ENCODE measurements around the gene SFMBT2. TPM values are rescaled to one million over a fixed set of nuclear protein-coding genes. Genes with fewer than 3 reads are reported as not detected.
A peak's percentile ranks its signal among the peaks of the same experiment; 100 is the strongest.

The SFMBT2 gene
- total RNA-seq, 2 experiments from 2014 or later = 22.0 to 23.1 TPM

DNA sequence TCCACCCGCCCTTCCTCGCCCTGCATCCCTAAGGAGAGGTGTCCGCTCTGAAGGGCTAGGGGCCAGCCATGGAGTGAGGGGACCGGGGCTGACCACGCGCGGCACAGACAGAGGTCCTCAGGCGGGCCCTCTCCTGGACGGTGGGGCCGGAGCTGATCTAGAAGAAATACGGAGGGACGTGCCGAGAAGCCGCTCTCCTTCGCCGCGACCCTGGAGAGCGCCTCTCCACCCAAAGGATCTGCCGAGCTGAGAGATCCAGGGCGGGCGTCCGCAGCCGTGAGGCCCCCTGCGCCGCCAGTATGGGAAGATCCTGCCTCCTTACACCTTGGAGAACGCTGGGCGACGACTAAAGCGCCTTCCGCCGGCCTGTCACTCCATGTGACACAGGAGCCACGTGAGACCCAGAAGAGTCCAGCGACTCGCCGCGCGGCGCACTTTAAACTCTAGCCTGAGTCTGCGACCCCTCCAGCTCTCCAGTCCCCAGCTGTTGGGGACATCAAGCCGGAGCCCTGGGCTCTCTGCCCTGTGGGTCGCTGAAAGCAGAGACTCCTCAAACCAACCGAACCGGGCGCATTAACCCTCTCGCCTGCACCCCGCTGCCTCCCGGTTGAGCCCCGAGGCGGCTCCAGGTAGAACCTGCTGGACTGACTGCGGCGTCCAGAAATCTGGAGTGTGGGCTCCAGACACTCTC, 1.5 kb upstream of the SFMBT2 start:
- Mint-ChIP-seq H3K4me3 (peak overlapping the region; percentile 50), H3K27ac (no peak overlapping the region), H3K27me3 (peaks cover 16% of the 10 kb centered on the region), H3K36me3 (peaks cover 7% of the 10 kb centered on the region), H3K9me3 (no peaks in the 10 kb centered on the region), H3K4me1 (peaks cover 27% of the 10 kb centered on the region)
- peak; percentile 46 for DNase-seq

DNA sequence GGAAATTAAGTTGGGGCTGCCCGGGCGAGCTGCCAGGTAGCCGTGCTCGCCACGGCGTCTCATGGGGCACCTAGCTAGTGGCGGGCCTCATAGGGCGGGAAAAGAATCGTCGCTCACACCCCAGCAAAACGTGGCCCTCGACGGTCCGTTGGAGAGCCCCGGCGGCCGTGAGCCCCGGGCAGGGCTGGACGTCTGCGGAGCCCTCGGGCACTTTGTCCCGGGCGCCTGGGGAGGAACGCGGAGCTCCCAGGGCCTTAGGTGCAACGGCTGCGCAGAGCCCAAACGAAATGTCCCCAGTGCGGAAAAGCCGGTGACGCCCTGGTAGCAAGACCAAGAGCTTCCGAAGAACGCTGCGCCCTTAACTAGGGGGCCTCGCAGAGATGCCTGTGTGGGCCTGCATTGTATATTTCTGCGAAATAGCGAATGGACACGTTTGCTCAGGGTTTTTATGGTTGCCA, 866 bp upstream of the SFMBT2 start:
- Mint-ChIP-seq H3K9me3 (no peaks in the 10 kb centered on the region), H3K27ac (peak overlapping the region; percentile 95), H3K4me1 (peaks cover 30% of the 10 kb centered on the region), H3K36me3 (peaks cover 8% of the 10 kb centered on the region), H3K27me3 (peaks cover 16% of the 10 kb centered on the region), H3K4me3 (peak overlapping the region; percentile 97)
- DNase-seq = peak; percentile 27

DNA sequence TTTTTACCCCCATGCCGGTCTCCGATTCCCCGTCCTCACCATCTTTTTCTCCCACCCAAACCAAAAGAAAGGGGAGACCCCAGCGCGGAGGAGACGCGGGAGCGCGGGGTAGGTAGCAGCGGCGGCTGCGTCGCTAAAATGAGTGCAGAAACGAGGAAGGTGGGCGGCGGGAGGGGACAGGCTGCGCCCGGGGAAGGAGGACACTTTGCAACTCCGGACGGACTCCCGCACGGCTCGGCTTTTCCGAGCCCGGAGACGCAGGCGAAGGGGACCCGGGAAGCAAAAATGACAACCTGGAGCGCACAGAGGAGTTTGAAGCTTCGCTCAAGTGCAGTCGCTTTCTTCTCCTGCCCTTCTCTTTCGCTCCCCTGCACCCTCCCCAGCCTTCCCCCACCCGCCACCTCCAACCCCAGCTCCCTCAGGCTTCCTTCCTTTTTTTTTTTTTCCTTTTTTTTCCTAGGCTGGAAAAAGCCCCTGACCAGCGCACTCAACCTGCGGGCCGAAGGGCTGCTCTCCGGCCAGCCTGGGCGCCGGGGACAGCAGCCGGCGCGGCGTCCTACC, 453 bp downstream of the SFMBT2 start:
- Mint-ChIP-seq H3K27ac (peak overlapping the region; percentile 95), H3K36me3 (peaks cover 15% of the 10 kb centered on the region), H3K27me3 (peaks cover 16% of the 10 kb centered on the region), H3K4me1 (peaks cover 43% of the 10 kb centered on the region), H3K4me3 (peak overlapping the region; percentile 97), H3K9me3 (no peaks in the 10 kb centered on the region)
- DNase-seq = peak; percentile 64

DNA sequence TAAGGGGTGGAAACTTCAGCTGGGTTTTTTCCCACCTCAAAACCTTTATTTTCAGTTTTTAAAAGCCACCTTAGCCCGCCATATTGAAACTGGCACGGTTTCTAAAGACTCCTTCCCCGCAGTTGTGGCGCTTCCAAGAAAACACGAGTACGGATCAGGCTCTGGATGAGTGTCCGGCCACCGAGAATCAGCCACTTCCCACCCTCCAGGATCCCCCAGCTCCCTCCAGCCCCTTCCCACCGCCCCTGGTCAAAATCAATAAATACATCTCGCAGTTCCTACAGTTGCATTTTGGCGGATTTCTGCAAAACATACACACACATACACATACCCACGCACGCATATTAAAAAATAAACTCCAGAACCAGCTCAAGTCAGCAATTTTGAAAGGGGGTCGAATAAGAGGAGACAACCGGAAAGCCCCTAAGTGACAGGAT, 1.1 kb downstream of the SFMBT2 start:
- no peaks in the 10 kb centered on the region for H3K9me3 Mint-ChIP-seq
- DNase-seq = peak; percentile 54
- peak overlapping the region; percentile 95 for H3K27ac Mint-ChIP-seq
- peaks cover 21% of the 10 kb centered on the region for H3K36me3 Mint-ChIP-seq
- peaks cover 49% of the 10 kb centered on the region for H3K4me1 Mint-ChIP-seq
- H3K27me3 Mint-ChIP-seq = peaks cover 16% of the 10 kb centered on the region
- H3K4me3 Mint-ChIP-seq = peak overlapping the region; percentile 97

DNA sequence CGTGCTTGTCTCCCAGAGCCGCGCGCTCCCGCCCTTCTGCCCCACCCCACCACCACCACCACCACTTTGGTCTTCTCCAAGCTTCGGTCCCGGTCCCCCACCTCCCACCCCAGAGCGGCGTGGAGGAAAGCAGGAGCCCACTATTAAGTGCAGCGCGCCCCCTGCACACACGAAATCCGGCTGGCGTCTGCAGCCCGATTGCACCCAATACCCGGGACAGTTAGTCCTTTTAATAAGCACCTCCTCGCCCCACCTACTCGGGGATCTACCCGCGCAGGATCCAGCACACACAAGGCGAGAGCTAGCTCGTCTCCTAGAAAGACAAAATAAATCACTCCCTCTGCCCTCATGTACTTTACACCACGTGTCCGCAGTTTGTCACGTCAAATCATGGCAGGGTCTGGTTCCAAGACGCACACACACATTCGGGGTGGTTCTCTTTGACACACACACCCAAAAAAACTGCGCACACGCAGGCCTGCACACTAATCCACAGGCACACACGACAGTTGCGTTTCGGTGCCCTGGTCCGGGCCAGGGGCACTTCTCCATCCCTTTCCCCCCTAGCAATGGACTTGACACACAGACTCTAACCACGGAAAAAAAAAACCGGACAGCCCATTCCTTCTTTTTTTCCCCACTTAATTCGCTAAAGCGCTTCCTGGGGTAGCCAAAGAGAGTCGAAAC, 1.6 kb downstream of the SFMBT2 start:
- H3K4me1 Mint-ChIP-seq = peaks cover 54% of the 10 kb centered on the region
- peaks cover 16% of the 10 kb centered on the region for H3K27me3 Mint-ChIP-seq
- H3K9me3 Mint-ChIP-seq = no peaks in the 10 kb centered on the region
- peaks cover 27% of the 10 kb centered on the region for H3K36me3 Mint-ChIP-seq
- H3K4me3 Mint-ChIP-seq = peak overlapping the region; percentile 97
- DNase-seq = peak; percentile 73
- peak overlapping the region; percentile 95 for H3K27ac Mint-ChIP-seq

DNA sequence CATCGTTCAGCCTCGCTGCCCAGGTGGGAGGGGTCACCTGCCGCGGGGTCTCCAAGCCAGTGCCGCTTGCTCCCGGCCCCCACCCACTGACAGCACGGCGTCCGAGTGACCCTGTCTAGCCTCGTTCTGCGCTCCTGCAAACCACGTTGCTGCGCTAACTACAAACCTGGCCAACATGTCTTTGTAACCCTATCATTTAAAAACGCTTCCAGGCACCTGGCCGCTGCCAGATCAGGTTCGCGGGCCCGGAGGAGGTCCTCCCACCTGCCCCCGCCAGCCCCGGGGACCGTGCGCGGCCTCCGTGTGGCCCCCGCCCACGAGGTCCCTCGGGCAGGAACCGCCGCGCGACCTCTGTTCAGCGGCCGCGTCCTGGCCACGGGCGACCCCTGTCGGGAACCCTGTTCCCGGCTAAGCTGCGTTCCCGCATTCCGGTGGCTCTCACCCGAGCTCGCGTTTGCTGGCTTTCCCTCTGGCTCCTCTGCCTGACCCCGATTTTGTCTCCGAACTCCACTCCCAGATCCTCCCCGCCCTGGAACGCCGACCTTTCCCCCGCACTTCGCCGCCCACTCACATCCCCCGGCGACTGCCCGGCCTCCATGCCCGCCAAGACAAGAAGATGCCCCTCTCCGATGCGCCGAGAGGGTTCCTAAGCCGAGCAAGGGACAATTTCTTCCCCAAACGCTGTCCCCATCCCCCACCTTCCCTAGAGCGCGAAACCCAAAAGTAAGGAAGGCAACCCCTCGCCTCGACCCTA, 2.4 kb downstream of the SFMBT2 start:
- no peaks in the 10 kb centered on the region for H3K9me3 Mint-ChIP-seq
- peaks cover 56% of the 10 kb centered on the region for H3K4me1 Mint-ChIP-seq
- peak overlapping the region; percentile 95 for H3K27ac Mint-ChIP-seq
- H3K27me3 Mint-ChIP-seq = peaks cover 12% of the 10 kb centered on the region
- peaks cover 29% of the 10 kb centered on the region for H3K36me3 Mint-ChIP-seq
- H3K4me3 Mint-ChIP-seq = peak overlapping the region; percentile 97
- peak; percentile 65 for DNase-seq

DNA sequence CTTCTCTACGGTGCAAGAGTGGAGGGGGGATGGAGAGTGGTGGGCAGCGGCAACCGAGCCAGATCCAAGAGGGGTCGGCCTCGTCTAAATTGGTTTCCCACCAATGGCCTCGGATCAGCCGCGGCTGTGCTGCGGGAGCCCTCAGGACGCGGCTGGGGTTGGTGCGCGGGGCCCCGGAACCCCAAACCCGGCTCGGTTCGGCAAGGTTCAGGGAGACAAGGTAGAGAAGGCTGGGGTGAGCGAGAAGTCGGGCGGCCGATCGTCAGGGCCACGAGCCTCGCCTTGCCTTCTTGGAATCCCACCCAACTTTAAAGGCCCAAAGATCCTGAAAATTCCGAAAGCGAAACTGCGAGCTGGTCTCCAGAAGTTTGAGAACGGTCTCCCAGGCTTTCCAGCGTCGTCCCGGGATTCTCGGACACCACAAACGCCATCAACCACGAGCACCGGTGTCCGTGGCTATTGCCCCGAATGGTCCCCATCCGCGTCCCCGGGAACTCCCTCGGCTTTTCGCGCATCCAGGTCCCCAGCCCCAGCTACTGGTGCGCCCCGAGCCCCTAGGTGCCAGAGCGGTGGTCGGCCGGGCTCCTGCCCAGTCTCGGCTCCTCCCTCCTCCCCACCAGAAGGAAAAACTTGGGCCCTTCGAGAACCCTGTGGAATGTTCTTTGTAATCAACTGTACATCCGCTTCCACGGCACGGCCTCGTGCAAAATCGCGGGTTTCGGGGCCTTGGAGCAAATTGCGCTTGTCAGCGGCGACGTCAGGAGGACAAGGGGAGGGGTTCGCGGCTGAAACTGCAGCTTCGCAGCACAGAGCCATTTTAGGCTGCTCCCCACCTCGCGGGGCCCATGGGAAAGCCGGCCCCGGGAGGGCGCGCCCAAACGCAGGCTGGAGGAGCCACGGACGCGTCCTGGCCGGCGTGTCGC, 3.2 kb downstream of the SFMBT2 start:
- peak overlapping the region; percentile 97 for H3K4me3 Mint-ChIP-seq
- peaks cover 58% of the 10 kb centered on the region for H3K4me1 Mint-ChIP-seq
- peak; percentile 66 for DNase-seq
- peaks cover 29% of the 10 kb centered on the region for H3K36me3 Mint-ChIP-seq
- peak overlapping the region; percentile 87 for H3K27ac Mint-ChIP-seq
- H3K27me3 Mint-ChIP-seq = peaks cover 9% of the 10 kb centered on the region
- no peaks in the 10 kb centered on the region for H3K9me3 Mint-ChIP-seq

DNA sequence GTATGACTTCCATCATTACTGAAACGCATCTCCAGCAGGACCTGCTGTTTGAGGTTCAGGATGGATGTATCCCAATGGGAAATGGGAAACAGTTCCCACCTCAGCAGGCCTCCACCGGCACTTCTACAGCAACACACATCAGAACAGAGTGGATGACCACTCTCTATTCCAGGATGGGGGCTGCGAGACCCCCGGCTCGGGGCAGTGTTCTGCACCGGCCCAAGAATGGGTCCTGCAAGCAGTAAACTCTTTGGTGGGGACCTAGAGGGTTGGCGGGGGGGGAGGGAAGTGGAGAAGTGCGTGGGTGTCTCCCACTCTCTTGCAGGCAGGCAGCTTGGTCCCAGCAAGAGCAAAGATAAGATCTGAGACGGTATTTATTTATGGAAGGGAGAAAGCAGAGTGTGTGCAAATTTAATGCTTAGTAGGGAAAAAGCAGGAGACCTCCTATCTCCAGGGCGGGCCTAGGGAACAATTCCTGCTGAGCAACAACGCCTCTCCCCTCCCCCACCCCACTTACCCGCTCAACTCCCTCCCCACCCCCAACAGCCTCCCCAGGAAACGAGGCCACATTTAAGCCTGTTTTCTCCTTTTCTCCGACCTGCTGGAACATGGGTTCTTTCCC, 4.0 kb downstream of the SFMBT2 start:
- no peaks in the 10 kb centered on the region for H3K9me3 Mint-ChIP-seq
- H3K27me3 Mint-ChIP-seq = peaks cover under 1% of the 10 kb centered on the region
- peak overlapping the region; percentile 87 for H3K27ac Mint-ChIP-seq
- H3K4me1 Mint-ChIP-seq = peaks cover 54% of the 10 kb centered on the region
- DNase-seq = no peak
- peak overlapping the region; percentile 97 for H3K4me3 Mint-ChIP-seq
- peaks cover 31% of the 10 kb centered on the region for H3K36me3 Mint-ChIP-seq

- Mint-ChIP-seq H3K9me3 (no peaks in the 10 kb centered on the region), H3K4me1 (peaks cover 57% of the 10 kb centered on the region), H3K4me3 (peak overlapping the region; percentile 42), H3K27me3 (no peaks in the 10 kb centered on the region), H3K27ac (peak overlapping the region; percentile 71), H3K36me3 (peaks cover 35% of the 10 kb centered on the region)
- DNase-seq = peak; percentile 7
Measured at GRCh38 chr10:7405637-7406036, 5.2 kb downstream of the SFMBT2 start.

DNA sequence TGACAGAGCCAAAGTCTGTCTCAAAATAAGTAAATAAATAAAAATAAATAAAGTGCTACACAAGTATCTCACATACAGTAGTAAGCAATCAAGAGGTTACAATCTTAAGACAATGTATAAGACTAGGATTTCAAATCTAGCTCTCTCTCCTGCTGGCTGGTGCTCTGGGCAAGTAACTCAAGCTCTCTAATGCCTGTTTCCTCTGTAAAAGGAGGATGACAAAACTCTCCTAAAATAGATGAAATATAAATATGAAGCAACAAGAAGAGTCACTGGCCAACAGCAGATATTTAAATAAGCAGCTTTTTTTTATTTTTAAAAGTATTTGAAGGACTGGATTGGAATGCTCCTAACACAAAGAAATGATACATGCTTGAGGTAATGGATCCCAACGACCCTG, 7.2 kb downstream of the SFMBT2 start:
- peaks cover under 1% of the 10 kb centered on the region for H3K9me3 Mint-ChIP-seq
- H3K4me3 Mint-ChIP-seq = no peak overlapping the region
- no peaks in the 10 kb centered on the region for H3K27me3 Mint-ChIP-seq
- H3K27ac Mint-ChIP-seq = no peak overlapping the region
- DNase-seq = no peak
- peaks cover 45% of the 10 kb centered on the region for H3K36me3 Mint-ChIP-seq
- peaks cover 61% of the 10 kb centered on the region for H3K4me1 Mint-ChIP-seq

DNA sequence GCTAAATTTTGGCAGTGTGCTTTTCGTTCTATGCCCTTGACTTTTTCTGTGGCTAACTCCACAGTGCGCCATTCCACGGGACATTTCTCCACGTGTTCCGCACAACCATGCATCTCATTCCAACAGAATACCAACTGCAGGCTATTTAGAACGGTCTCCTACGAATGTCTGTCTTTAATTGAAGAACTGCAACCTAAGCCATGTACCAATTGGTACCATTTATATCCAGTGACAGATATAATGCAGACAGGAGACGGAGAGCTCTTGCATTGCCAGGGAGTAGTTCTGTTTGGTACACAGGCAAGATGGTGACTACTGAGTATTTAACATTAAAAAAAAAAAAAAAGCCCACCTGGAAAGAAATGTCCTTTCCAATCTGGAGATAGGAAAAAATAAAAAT, 9.1 kb downstream of the SFMBT2 start:
- Mint-ChIP-seq H3K36me3 (peaks cover 46% of the 10 kb centered on the region), H3K4me3 (no peak overlapping the region), H3K4me1 (peaks cover 66% of the 10 kb centered on the region), H3K27me3 (no peaks in the 10 kb centered on the region), H3K27ac (no peak overlapping the region), H3K9me3 (peaks cover 1% of the 10 kb centered on the region)
- no peak for DNase-seq

GRCh38 chr10:7401156-7401555, 9.7 kb downstream of the SFMBT2 start:
- peaks cover 46% of the 10 kb centered on the region for H3K36me3 Mint-ChIP-seq
- peaks cover 65% of the 10 kb centered on the region for H3K4me1 Mint-ChIP-seq
- no peak overlapping the region for H3K27ac Mint-ChIP-seq
- H3K9me3 Mint-ChIP-seq = peaks cover 4% of the 10 kb centered on the region
- DNase-seq = no peak
- no peaks in the 10 kb centered on the region for H3K27me3 Mint-ChIP-seq
- no peak overlapping the region for H3K4me3 Mint-ChIP-seq

- Mint-ChIP-seq H3K4me3 (no peak overlapping the region), H3K27me3 (no peaks in the 10 kb centered on the region), H3K27ac (no peak overlapping the region), H3K9me3 (peaks cover 4% of the 10 kb centered on the region), H3K4me1 (peaks cover 62% of the 10 kb centered on the region), H3K36me3 (peaks cover 47% of the 10 kb centered on the region)
- no peak for DNase-seq
Measured at GRCh38 chr10:7400068-7400715, 10.6 kb downstream of the SFMBT2 start.
